H1 (cell line): ENCODE measurements around the gene PACRGL. TPM values are rescaled to one million over a fixed set of nuclear protein-coding genes. Genes with fewer than 3 reads are reported as not detected.

Experiments
- BACH1 ChIP-seq: IDR thresholded peaks from 2 replicates; pipeline ENCODE4 v1.6.1; 2012; ENCODE audit warnings: low read length, improper control_type of control experiment
- CBX5 ChIP-seq: fragments of 300-800, 300-1000 bp; sonication (generic); IDR thresholded peaks from 2 replicates; pipeline ENCODE4 v1.7.1; 2016; ENCODE audit warnings: antibody characterized with exemption, low read length, low read depth
- JUND ChIP-seq: IDR thresholded peaks from 2 replicates; pipeline ENCODE4 v1.6.1; 2011; ENCODE audit warnings: mild to moderate bottlenecking, improper control_type of control experiment, low read length
- SIRT6 ChIP-seq: IDR thresholded peaks from one replicate; pipeline ENCODE4 v1.7.1; 2012; ENCODE audit warnings: low read length, inconsistent platforms
- SUZ12 ChIP-seq: fragments of 200-600 bp; sonication (generic); IDR thresholded peaks from 2 replicates; pipeline ENCODE4 v1.6.1; 2012; ENCODE audit warnings: mild to moderate bottlenecking, inconsistent platforms, low read length, moderate library complexity, mixed read lengths
- TAF1 ChIP-seq: IDR thresholded peaks from 2 replicates; pipeline ENCODE4 v1.6.1; 2011; ENCODE audit warnings: mild to moderate bottlenecking, low read depth, low read length
- TCF12 ChIP-seq: IDR thresholded peaks from 2 replicates; pipeline ENCODE4 v1.6.1; 2011; ENCODE audit warnings: low read depth, mild to moderate bottlenecking, low read length
- TEAD4 ChIP-seq: IDR thresholded peaks from 2 replicates; pipeline ENCODE4 v1.6.1; 2012; ENCODE audit warnings: low read depth, low read length, inconsistent platforms, mixed read lengths
- polyA plus RNA-seq, 7 experiments: library from polyadenylated mRNA; depleted of rRNA in 3 of 7; stranded (reverse) in 5 of 7; unstranded in 2 of 7; fragments of >200 nt in 5 of 7; fragments of 200-250 nt in 2 of 7; gene quantifications; 1 replicate in 5 of 7; 2 replicates in 1 of 7; 4 replicates in 1 of 7; pipeline versions ENCODE4 v1.2.1 to v1.2.3, GENCODE V29; 2011 to 2013; ENCODE audit warnings: missing spikeins in 2 of 7, mixed read lengths in 2 of 7
- total RNA-seq: library from RNA; stranded (reverse); fragmentation: NEBNext Ultra II Directional; extraction: Animal tissue kit (Norgen Biotek cat#: 25700); gene quantifications from 2 replicates; pipeline ENCODE4 v1.2.1, GENCODE V29; 2021

The PACRGL gene
- total and polyA plus RNA-seq, 2 of the 8 experiments (the other 6 are each of a cell fraction or from before 2014, with no cell fraction given), result 7.0 to 13.7 TPM

DNA sequence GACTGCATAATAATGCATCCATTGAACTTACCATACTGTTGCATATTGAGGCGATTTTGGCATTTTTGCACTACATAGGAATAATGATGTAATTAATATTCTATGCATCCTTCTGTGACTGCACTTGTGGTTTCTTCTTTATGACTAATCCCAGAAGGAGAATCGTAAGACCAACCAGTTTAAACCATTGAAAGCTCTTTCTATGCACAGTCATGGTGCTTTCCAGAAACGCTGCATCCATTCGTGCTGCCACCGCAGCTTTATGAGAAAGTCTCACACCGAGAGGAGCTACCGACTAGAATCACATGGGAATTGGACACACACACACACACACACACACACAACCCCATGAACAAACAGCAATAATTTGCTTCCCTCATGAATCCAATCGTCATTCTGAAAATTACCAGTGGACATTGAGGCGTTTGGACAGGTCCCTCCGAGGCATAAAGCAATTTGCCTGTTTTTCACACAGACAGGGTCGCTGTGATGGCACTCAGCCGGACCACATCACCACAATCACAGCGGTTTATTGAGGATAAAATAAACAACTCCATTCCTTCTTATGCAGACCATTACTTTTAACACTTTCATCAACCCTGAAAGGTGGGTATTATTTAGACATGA lies 64.2 kb downstream of the PACRGL start (continued):
- TF ChIP-seq SUZ12, result no peak
- TF ChIP-seq TCF12, result no peak
- no peak for TF ChIP-seq TEAD4
- TF ChIP-seq BACH1, result no peak
- TF ChIP-seq SIRT6, result no peak
- no peak for TF ChIP-seq CBX5
- TF ChIP-seq TAF1, result no peak
- TF ChIP-seq JUND, result no peak
